ENCODE data around the gene MTPN. TPM values are rescaled to one million over a fixed set of nuclear protein-coding genes. Genes with fewer than 3 reads are reported as not detected.
A peak's percentile ranks its signal among the peaks of the same experiment; 100 is the strongest.

MTPN gene
- polyA plus RNA-seq, 1 experiment = 260 TPM

GRCh38 chr7:135991322-135991721, 14.2 kb upstream of the MTPN start:
- H3K27me3 ChIP-seq (ENCODE audit: control insufficient read depth, insufficient read depth, low read length) = no peaks in the 10 kb centered on the region
- H3K4me3 ChIP-seq (ENCODE audit: low read depth, low read length) = no peak overlapping the region
- no peak for DNase-seq (ENCODE audit: low read depth, low spot score)
- TF ChIP-seq CTCF (IDR thresholded peaks at IDR 0.05; ENCODE audit: low read depth, low read length) = no peak
- ChIA-PET POLR2A (no interaction called here), CTCF (interaction anchor here (1.4 kb wide), 1 partner anchor 18 kb away, joined by 5 read pairs; no protein-coding TSS in a partner anchor)
- no peaks in the 10 kb centered on the region for H3K9me3 ChIP-seq (ENCODE audit: control insufficient read depth, insufficient read depth, low read length)
- no peak overlapping the region for H3K27ac ChIP-seq (ENCODE audit: low read depth, low read length)

GRCh38 chr7:135990258-135990657, 13.1 kb upstream of the MTPN start:
- Histone ChIP-seq H3K27me3 (ENCODE audit: control insufficient read depth, insufficient read depth, low read length) (no peaks in the 10 kb centered on the region), H3K9me3 (ENCODE audit: control insufficient read depth, insufficient read depth, low read length) (no peaks in the 10 kb centered on the region), H3K27ac (ENCODE audit: low read depth, low read length) (no peak overlapping the region), H3K4me3 (ENCODE audit: low read depth, low read length) (no peak overlapping the region)
- no peak for TF ChIP-seq CTCF (IDR thresholded peaks at IDR 0.05; ENCODE audit: low read depth, low read length)
- no peak for DNase-seq (ENCODE audit: low read depth, low spot score)
- ChIA-PET CTCF (interaction anchor here (0.6 to 1.5 kb wide), 3 partner anchors 17 to 1371 kb away, joined by 3 to 4 read pairs (median 3); no protein-coding TSS in a partner anchor), POLR2A (no interaction called here)

GRCh38 chr7:135981958-135982646, 4.9 kb upstream of the MTPN start:
- Histone ChIP-seq H3K9me3 (ENCODE audit: control insufficient read depth, insufficient read depth, low read length) (no peaks in the 10 kb centered on the region), H3K4me3 (ENCODE audit: low read depth, low read length) (no peak overlapping the region), H3K27me3 (ENCODE audit: control insufficient read depth, insufficient read depth, low read length) (no peaks in the 10 kb centered on the region), H3K27ac (ENCODE audit: low read depth, low read length) (no peak overlapping the region)
- TF ChIP-seq CTCF (IDR thresholded peaks at IDR 0.05; ENCODE audit: low read depth, low read length) = no peak
- DNase-seq (ENCODE audit: low read depth, low spot score) = no peak
- ChIA-PET POLR2A (no interaction called here), CTCF (interaction anchor here (0.7 to 1.8 kb wide), 4 partner anchors 26 to 705 kb away, joined by 3 to 19 read pairs (median 7); no protein-coding TSS in a partner anchor)

- Histone ChIP-seq H3K4me3 (ENCODE audit: low read depth, low read length) (no peak overlapping the region), H3K9me3 (ENCODE audit: control insufficient read depth, insufficient read depth, low read length) (no peaks in the 10 kb centered on the region), H3K27me3 (ENCODE audit: control insufficient read depth, insufficient read depth, low read length) (no peaks in the 10 kb centered on the region), H3K27ac (ENCODE audit: low read depth, low read length) (peak overlapping the region; percentile 0)
- ChIA-PET CTCF (interaction anchor here (1.3 kb wide), 1 partner anchor 180 kb away, joined by 3 read pairs; no protein-coding TSS in a partner anchor), POLR2A (no interaction called here)
- DNase-seq (ENCODE audit: low read depth, low spot score) = no peak
- TF ChIP-seq CTCF (IDR thresholded peaks at IDR 0.05; ENCODE audit: low read depth, low read length) = no peak
Measured at GRCh38 chr7:135980665-135981180, 3.6 kb upstream of the MTPN start.

- DNase-seq (ENCODE audit: low read depth, low spot score) = no peak
- Histone ChIP-seq H3K9me3 (ENCODE audit: control insufficient read depth, insufficient read depth, low read length) (no peaks in the 10 kb centered on the region), H3K27ac (ENCODE audit: low read depth, low read length) (no peak overlapping the region), H3K27me3 (ENCODE audit: control insufficient read depth, insufficient read depth, low read length) (no peaks in the 10 kb centered on the region), H3K4me3 (ENCODE audit: low read depth, low read length) (no peak overlapping the region)
- POLR2A ChIA-PET = no interaction called here
- CTCF ChIA-PET = interaction anchor here (0.6 to 3.1 kb wide), 3 partner anchors 179 to 318 kb away, joined by 3 to 10 read pairs (median 3); partner anchors contain the start of gene STMP1
- no peak for TF ChIP-seq CTCF (IDR thresholded peaks at IDR 0.05; ENCODE audit: low read depth, low read length)
Measured at GRCh38 chr7:135980012-135980551, 2.9 kb upstream of the MTPN start.
